WERI-Rb-1 (cell line): ENCODE results near the gene YJU2.
"Not testable (repeated sequence)": the region's sequence is repeated elsewhere in the genome, so short reads cannot be mapped to it uniquely, and the experiment has no call there.

Experiments used
- DNase-seq: peaks from one replicate; pipeline ENCODE4 v3.0.0-alpha.2; 2020
- H3K27ac ChIP-seq: fragments of 250-450 bp; sonication (Bioruptor Pico); 2 replicates; pipeline ENCODE4 v1.5.1; 2020; ENCODE audit warnings: mild to moderate bottlenecking, moderate library complexity
- H3K27me3 ChIP-seq: fragments of 250-450 bp; sonication (Bioruptor Pico); 2 replicates; pipeline ENCODE4 v1.5.1; 2021; ENCODE audit warnings: mild to moderate bottlenecking, low read depth, moderate library complexity; ENCODE audit not compliant: insufficient read depth, severe bottlenecking
- H3K36me3 ChIP-seq: fragments of 250-450 bp; sonication (Bioruptor Pico); 2 replicates; pipeline ENCODE4 v1.5.1; 2020; ENCODE audit warnings: mild to moderate bottlenecking, moderate library complexity
- H3K4me3 ChIP-seq: 2 replicates; pipeline ENCODE4 v1.5.1; 2011; ENCODE audit warnings: low read depth, mild to moderate bottlenecking, control low read depth, low read length
- H3K9me3 ChIP-seq: fragments of 250-450 bp; sonication (Bioruptor Pico); 2 replicates; pipeline ENCODE4 v1.5.1; 2021; ENCODE audit warnings: mild to moderate bottlenecking, moderate library complexity; ENCODE audit not compliant: severe bottlenecking
- TF ChIP-seq, protein P1 (sequence below): IDR thresholded peaks from 2 replicates; pipeline ENCODE4 v1.5.1; 2011; ENCODE audit warnings: low read depth, mild to moderate bottlenecking, control low read depth, inconsistent platforms, low read length

The YJU2 gene

DNA sequence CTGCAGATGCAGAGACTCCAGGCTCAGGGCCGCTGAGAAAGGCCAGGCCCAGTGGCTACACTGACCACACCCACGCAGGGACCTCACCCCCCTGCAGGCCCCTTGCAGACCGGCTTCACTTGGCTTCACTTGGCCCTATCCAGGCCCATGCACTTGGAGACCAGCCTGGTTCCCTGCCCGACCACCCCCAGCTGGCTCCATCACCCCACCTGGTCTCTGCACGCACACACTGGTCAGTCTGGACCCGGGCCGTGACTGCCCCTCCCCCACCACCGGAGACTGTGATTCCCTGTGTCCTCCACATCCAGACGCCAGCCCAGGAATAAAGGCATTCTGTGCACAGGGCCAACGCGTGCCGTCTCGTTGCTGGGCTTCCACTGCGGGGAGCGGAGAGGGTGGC is 22.4 kb upstream of the YJU2 start:
- TF ChIP-seq, protein P1, sequence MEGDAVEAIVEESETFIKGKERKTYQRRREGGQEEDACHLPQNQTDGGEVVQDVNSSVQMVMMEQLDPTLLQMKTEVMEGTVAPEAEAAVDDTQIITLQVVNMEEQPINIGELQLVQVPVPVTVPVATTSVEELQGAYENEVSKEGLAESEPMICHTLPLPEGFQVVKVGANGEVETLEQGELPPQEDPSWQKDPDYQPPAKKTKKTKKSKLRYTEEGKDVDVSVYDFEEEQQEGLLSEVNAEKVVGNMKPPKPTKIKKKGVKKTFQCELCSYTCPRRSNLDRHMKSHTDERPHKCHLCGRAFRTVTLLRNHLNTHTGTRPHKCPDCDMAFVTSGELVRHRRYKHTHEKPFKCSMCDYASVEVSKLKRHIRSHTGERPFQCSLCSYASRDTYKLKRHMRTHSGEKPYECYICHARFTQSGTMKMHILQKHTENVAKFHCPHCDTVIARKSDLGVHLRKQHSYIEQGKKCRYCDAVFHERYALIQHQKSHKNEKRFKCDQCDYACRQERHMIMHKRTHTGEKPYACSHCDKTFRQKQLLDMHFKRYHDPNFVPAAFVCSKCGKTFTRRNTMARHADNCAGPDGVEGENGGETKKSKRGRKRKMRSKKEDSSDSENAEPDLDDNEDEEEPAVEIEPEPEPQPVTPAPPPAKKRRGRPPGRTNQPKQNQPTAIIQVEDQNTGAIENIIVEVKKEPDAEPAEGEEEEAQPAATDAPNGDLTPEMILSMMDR: no peak
- no peaks in the 10 kb centered on the region for H3K9me3 ChIP-seq

DNA sequence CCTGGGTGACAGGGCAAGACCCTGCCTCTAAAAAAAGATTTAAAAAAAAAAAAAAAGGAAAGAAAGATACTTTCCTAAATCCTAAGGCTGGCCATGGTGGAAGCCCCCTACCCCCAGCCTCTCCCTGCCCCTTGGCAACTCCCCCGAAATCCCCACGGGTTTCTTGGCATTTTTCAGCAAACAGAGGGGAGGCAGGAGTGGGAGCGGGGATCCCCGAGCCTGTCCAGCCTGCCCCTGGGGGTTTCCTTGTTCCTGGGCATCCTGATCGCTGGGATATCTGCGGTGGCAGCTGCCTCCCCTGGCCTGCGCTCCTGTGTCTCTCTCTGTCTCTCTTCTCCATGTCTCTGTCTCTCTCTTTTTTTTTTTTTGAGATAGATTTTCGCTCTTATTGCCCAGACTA is 21.0 kb upstream of the YJU2 start:
- H3K27ac ChIP-seq: no peak overlapping the region
- TF ChIP-seq, protein P1: no peak
- DNase-seq: no peak

More for the DNA sequence above, 22.4 kb upstream of the YJU2 start:
- H3K27me3 ChIP-seq: no peaks in the 10 kb centered on the region
- no peaks in the 10 kb centered on the region for H3K36me3 ChIP-seq
- H3K27ac ChIP-seq: no peak overlapping the region
- H3K4me3 ChIP-seq: no peak overlapping the region
- no peak for DNase-seq

DNA sequence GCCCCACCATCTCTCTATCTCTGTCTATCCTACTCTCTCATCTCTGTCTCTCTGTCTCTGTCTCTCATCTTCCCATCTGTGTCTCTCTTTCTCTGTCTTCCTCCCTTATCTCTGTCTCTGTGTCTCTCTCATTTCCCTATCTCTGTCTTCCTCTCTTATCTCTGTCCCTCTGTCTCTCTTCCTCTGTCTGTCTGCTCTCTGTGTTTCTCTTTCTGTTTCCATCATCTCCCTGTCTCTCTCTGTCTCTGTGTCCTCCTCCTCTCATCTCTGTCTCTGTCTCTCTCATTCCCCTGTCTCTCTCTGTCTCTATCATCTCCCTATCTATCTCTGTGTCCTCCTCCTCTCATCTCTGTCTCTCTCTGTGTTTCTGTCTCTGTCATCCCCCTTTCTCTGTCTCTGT is 19.1 kb upstream of the YJU2 start:
- H3K9me3 ChIP-seq: no peaks in the 10 kb centered on the region
- DNase-seq: no peak
- no peaks in the 10 kb centered on the region for H3K27me3 ChIP-seq
- TF ChIP-seq, protein P1: no peak
- no peak overlapping the region for H3K27ac ChIP-seq
- H3K36me3 ChIP-seq: no peaks in the 10 kb centered on the region
- no peak overlapping the region for H3K4me3 ChIP-seq

More for the DNA sequence above, 21.0 kb upstream of the YJU2 start:
- no peaks in the 10 kb centered on the region for H3K36me3 ChIP-seq
- H3K9me3 ChIP-seq: no peaks in the 10 kb centered on the region
- H3K4me3 ChIP-seq: no peak overlapping the region
- no peaks in the 10 kb centered on the region for H3K27me3 ChIP-seq

DNA sequence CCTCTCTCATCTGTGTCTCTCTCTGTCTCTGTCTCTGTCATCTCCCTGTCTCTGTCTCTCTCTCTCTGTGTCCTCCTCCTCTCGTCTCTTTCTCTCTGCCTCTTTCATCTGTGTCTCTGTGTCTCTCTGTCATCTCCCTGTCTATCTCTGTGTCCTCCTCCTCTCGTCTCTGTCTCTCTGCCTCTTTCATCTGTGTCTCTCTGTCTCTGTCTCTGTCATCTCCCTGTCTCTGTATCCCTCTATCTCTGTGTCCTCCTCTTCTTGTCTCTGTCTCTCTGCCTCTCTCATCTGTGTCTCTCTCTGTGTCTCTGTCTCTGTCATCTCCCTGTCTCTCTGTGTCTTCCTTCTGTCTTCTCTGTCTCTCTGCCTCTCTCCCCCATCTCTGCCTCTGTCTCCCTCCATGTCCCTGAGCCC is 18.1 kb upstream of the YJU2 start:
- no peaks in the 10 kb centered on the region for H3K27me3 ChIP-seq
- DNase-seq: no peak
- no peak overlapping the region for H3K27ac ChIP-seq
- no peak overlapping the region for H3K4me3 ChIP-seq
- TF ChIP-seq, protein P1: no peak
- no peaks in the 10 kb centered on the region for H3K36me3 ChIP-seq
- no peaks in the 10 kb centered on the region for H3K9me3 ChIP-seq

DNA sequence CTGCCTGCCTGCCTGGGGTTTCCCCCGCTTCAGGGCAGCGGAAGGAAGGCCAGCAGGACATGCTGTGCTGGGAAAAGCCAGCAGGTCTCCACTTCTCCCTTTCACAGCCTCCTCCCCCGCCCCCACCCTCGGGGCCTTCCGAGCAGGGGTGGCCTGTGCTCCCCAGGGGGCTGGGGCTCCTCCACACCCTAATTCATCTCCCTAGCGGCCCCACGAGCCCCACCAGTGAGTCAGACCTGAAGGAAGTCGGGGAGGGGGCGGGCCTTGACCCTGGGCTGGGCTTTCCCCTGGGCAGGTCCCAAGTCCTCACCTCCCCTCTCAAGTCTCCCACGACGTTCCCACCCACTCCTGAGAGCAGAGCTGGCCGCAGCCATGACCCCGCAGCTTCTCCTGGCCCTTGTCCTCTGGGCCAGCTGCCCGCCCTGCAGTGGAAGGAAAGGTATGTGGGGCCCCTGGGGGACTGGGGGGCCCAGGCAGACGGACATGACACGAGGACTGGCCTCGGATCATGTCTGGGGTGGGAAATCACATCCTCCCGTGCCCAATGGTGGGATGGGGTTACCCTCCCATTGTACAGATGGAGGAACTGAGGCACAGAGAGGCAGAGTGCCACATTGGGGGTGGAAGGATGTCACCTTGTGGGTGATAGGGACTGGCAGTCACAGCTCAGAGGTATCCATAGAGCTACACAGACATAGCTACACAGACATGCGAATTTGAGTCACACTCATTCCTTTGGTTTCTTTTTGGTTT is 17.5 kb upstream of the YJU2 start, which contains the start of gene EBI3:
EBI3 (plus strand) TSS at position 345 of the 753 bp plus-strand sequence; CDS start at position 373, 28 bp downstream.
- Histone ChIP-seq H3K27ac (no peak within 1 kb of the TSS), H3K27me3 (no peaks in the 10 kb centered on the region), H3K36me3 (no peaks in the 10 kb centered on the region), H3K4me3 (no peak within 1 kb of the TSS), H3K9me3 (no peaks in the 10 kb centered on the region)
- peak; percentile 37 for DNase-seq
- TF ChIP-seq, protein P1: no peak

DNA sequence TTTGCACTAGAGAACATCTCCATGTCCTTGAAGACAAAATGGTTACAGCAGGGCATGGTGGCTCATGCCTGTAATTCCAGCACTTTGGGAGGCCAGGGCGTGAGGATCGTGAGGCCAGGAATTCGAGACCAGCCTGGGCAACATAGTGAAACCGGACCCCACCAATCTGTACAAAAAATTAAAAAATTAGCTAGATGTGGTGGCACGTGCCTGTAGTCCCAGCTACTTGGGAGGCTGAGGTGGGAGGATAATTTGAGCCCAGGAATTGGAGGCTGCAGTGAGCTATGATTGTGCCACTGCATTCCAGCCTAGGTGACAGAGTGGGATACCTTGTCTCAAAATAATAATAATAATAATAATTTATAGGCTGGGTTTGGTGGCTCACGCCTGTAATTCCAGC is 16.6 kb upstream of the YJU2 start:
- H3K27ac ChIP-seq, DNase-seq, H3K9me3 ChIP-seq, H3K36me3 ChIP-seq, H3K27me3 ChIP-seq, H3K4me3 ChIP-seq: not testable (repeated sequence)

DNA sequence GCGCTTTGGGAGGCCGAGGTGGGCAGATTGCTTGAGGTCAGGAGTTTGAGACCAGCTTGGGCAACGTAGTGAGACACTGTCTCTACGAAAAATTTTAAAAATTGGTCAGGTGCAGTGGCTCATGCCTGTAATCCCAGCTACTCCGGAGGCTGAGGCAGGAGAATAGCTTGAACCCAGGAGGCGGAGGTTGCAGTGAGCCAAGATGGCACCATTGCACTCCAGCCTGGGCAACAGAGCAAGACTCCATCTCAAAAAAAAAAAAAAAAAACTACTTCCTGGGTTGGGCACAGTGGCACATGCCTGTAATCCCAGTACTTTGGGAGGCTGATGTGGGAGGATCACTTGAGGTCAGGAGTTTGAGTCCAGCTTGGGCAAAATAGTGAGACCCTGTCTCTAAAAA is 15.4 kb upstream of the YJU2 start:
- not testable (repeated sequence) for H3K27ac ChIP-seq, H3K27me3 ChIP-seq, H3K36me3 ChIP-seq, DNase-seq, H3K4me3 ChIP-seq, H3K9me3 ChIP-seq

DNA sequence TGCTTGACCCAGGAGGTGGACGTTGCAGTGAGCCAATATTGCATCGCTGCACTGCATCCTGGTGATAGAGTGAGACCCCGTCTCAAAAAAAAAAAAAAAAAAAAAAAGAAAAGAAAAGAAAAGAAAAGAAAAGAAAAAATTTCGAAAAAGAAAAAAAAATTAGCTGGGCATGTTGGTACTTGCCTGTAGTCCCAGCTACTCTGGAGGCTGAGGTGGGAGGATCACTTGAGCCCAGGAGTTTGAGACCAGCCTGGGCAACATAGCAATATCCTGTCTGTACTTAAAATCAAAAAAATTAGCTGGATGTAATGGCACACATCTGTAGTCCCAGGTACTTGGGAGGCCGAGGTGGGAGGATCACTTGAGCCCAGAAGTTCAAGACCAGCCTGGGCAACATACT is 14.7 kb upstream of the YJU2 start:
- DNase-seq, H3K36me3 ChIP-seq, H3K4me3 ChIP-seq, H3K27ac ChIP-seq, H3K27me3 ChIP-seq, H3K9me3 ChIP-seq: not testable (repeated sequence)
